SK-N-SH (cell line): ENCODE data around the gene ANKS6.

Experiments
- CHD2 ChIP-seq: fragments of 150-350 bp; IDR thresholded peaks from 2 replicates; pipeline ENCODE4 v1.6.1; 2018; ENCODE audit warnings: low read length; ENCODE audit not compliant: partially characterized antibody
- ELF1 ChIP-seq: IDR thresholded peaks from 2 replicates; pipeline ENCODE4 v1.4.0; 2012
- EZH2phosphoT487 ChIP-seq: fragments of 200-600 bp; sonication (generic); IDR thresholded peaks from 2 replicates; pipeline ENCODE4 v1.6.1; 2017; ENCODE audit warnings: low read depth, mixed run types, mild to moderate bottlenecking, antibody characterized with exemption, moderate library complexity, borderline replicate concordance
- MXI1 ChIP-seq: IDR thresholded peaks from 2 replicates; pipeline ENCODE4 v1.6.1; 2012; ENCODE audit warnings: mild to moderate bottlenecking, low read depth, low read length, improper control_type of control experiment
- POLR2AphosphoS5 ChIP-seq: IDR thresholded peaks from 2 replicates; pipeline ENCODE4 v1.6.1; 2012; ENCODE audit warnings: low read depth, low read length
- REST ChIP-seq: IDR thresholded peaks from 2 replicates; pipeline ENCODE4 v1.6.1; 2012; ENCODE audit warnings: mild to moderate bottlenecking, low read depth, low read length, moderate library complexity
- TEAD4 ChIP-seq: IDR thresholded peaks from 2 replicates; pipeline ENCODE4 v1.4.0; 2012; ENCODE audit warnings: mild to moderate bottlenecking, borderline replicate concordance; ENCODE audit not compliant: insufficient read depth
- USF1 ChIP-seq: IDR thresholded peaks from 2 replicates; pipeline ENCODE4 v1.4.0; 2012; ENCODE audit warnings: low read depth, borderline replicate concordance
- TF ChIP-seq, protein P1 (sequence below): fragments of 200-600 bp; sonication (generic); IDR thresholded peaks from 2 replicates; pipeline ENCODE4 v1.6.1; 2017; ENCODE audit warnings: antibody characterized with exemption, mild to moderate bottlenecking, moderate library complexity

DNA sequence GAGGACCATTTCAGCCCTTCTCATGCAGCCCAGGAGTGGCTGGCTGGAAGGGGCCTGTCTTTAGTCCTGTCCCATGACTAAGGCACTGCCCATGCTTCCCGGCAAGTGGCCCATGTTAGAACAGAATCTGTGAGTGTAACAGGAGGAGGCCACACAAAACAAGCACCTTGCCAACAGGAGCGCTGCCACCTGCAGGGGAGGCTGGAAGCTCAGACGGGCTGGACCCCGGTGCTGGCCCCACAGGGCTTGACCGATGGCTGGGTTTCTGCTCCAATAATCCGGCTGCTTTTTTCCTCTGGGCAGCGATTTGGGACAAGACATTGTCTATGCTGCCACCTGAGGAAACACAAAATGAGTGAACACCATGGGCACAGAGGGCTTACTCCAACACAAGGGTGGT, 28.4 kb downstream of the ANKS6 start:
- TF ChIP-seq TEAD4: no peak
- no peak for TF ChIP-seq CHD2
- no peak for TF ChIP-seq MXI1
- TF ChIP-seq, protein P1, sequence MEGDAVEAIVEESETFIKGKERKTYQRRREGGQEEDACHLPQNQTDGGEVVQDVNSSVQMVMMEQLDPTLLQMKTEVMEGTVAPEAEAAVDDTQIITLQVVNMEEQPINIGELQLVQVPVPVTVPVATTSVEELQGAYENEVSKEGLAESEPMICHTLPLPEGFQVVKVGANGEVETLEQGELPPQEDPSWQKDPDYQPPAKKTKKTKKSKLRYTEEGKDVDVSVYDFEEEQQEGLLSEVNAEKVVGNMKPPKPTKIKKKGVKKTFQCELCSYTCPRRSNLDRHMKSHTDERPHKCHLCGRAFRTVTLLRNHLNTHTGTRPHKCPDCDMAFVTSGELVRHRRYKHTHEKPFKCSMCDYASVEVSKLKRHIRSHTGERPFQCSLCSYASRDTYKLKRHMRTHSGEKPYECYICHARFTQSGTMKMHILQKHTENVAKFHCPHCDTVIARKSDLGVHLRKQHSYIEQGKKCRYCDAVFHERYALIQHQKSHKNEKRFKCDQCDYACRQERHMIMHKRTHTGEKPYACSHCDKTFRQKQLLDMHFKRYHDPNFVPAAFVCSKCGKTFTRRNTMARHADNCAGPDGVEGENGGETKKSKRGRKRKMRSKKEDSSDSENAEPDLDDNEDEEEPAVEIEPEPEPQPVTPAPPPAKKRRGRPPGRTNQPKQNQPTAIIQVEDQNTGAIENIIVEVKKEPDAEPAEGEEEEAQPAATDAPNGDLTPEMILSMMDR: no peak
- no peak for TF ChIP-seq ELF1
- TF ChIP-seq POLR2AphosphoS5: no peak
- no peak for TF ChIP-seq USF1
- TF ChIP-seq REST: no peak
- no peak for TF ChIP-seq EZH2phosphoT487
